A549 (cell line): ENCODE measurements around the gene FAM118B. TPM values are rescaled to one million over a fixed set of nuclear protein-coding genes. Genes with fewer than 3 reads are reported as not detected.

Experiments
- ATAC-seq, 2 experiments: fragments of 200-7000 bp in 1 of 2; fragments of >200 bp in 1 of 2; cut with Nextera tagmentation in 1 of 2; cut with Tn5 transposase in 1 of 2; 3 replicates each; pipeline versions ENCODE4 v1.8.0 to v1.9.1; 2018 to 2020; ENCODE audit warnings: mild to moderate bottlenecking in 1 of 2, moderate library complexity in 1 of 2
- CTCF ChIA-PET: fragments of 300-600 bp; sonication (Branson Sonifier 250); formaldehyde crosslinking; extraction: SDS; loops from one replicate; lab custom pipeline; 2021; ENCODE audit warnings: antibody characterized with exemption, inconsistent platforms; lab: Yijun Ruan, JAX
- POLR2A ChIA-PET: fragments of 350-600 bp; formaldehyde crosslinking; extraction: SDS; loops from one replicate; lab custom pipeline; 2021; ENCODE audit warnings: antibody characterized with exemption, inconsistent platforms; lab: Yijun Ruan, JAX
- DNase-seq, 2 experiments: peaks; one replicate each; pipeline versions ENCODE4 v3.0.0 to v3.0.0-alpha.2; 2011 to 2016; ENCODE audit warnings: low read depth in 1 of 2, low spot score in 1 of 2
- FAIRE-seq: peaks from 2 replicates; lab custom pipeline; 2011; peaks lifted over from hg19 to GRCh38; lab: Jason Lieb, UNC
- H3K27ac ChIP-seq, 2 experiments: fragments of >200 bp; sonication (Bioruptor Twin); formaldehyde crosslinking; 3 replicates each; pipeline ENCODE4 v1.5.1; 2016 to 2017
- H3K4me1 ChIP-seq: fragments of >200 bp; sonication (Bioruptor Twin); formaldehyde crosslinking; 3 replicates; pipeline ENCODE4 v1.6.1; 2016
- H3K4me2 ChIP-seq: fragments of >200 bp; sonication (Bioruptor Twin); formaldehyde crosslinking; 3 replicates; pipeline ENCODE4 v1.6.1; 2016
- H3K4me3 ChIP-seq: fragments of >200 bp; sonication (Bioruptor Twin); formaldehyde crosslinking; 3 replicates; pipeline ENCODE4 v1.5.1; 2016
- H3K9me3 ChIP-seq: fragments of >200 bp; sonication (Bioruptor Twin); formaldehyde crosslinking; 3 replicates; pipeline ENCODE4 v1.6.1; 2016
- CHD2 ChIP-seq: fragments of 150-350 bp; IDR thresholded peaks from 2 replicates; pipeline ENCODE4 v1.6.1; 2014; ENCODE audit warnings: low read length; ENCODE audit not compliant: partially characterized antibody
- CTCF ChIP-seq: fragments of >200 bp; sonication (Bioruptor Twin); formaldehyde crosslinking; IDR thresholded peaks from 3 replicates; pipeline ENCODE4 v1.5.1; 2016
- E2F6 ChIP-seq: IDR thresholded peaks from 2 replicates; pipeline ENCODE4 v1.6.1; 2012; ENCODE audit warnings: low read depth, borderline replicate concordance
- FOSB ChIP-seq: fragments of 250-450 bp; sonication (Bioruptor Pico); IDR thresholded peaks from 2 replicates; pipeline ENCODE4 v1.5.0; 2020; ENCODE audit warnings: mild to moderate bottlenecking, moderate library complexity
- FOXS1 ChIP-seq: fragments of 250-450 bp; sonication (Bioruptor Pico); IDR thresholded peaks from 2 replicates; pipeline ENCODE4 v1.5.0; 2020; ENCODE audit warnings: mild to moderate bottlenecking, moderate library complexity
- HDAC2 ChIP-seq: fragments of 200-600 bp; sonication (generic); IDR thresholded peaks from 2 replicates; pipeline ENCODE4 v1.6.1; 2016
- HEYL ChIP-seq: fragments of 250-450 bp; sonication (Bioruptor Pico); IDR thresholded peaks from 2 replicates; pipeline ENCODE4 v1.8.0; 2021; ENCODE audit warnings: mild to moderate bottlenecking, moderate library complexity
- HMGXB4 ChIP-seq: fragments of 250-450 bp; sonication (Bioruptor Pico); IDR thresholded peaks from 2 replicates; pipeline ENCODE4 v1.5.0; 2021; ENCODE audit warnings: mild to moderate bottlenecking, moderate library complexity, borderline replicate concordance
- HOXA7 ChIP-seq: fragments of 250-450 bp; sonication (Bioruptor Pico); IDR thresholded peaks from 2 replicates; pipeline ENCODE4 v1.5.0; 2020; ENCODE audit warnings: mild to moderate bottlenecking, moderate library complexity
- HOXB5 ChIP-seq: fragments of 250-450 bp; sonication (Bioruptor Pico); IDR thresholded peaks from 2 replicates; pipeline ENCODE4 v1.5.0; 2020; ENCODE audit warnings: mild to moderate bottlenecking, moderate library complexity
- JUNB ChIP-seq: fragments of >200 bp; sonication (Bioruptor Twin); formaldehyde crosslinking; IDR thresholded peaks from 2 replicates; pipeline ENCODE4 v1.6.1; 2016
- KDM5A ChIP-seq: fragments of 200-600 bp; sonication (generic); IDR thresholded peaks from 2 replicates; pipeline ENCODE4 v1.6.1; 2016; ENCODE audit warnings: antibody characterized with exemption, mild to moderate bottlenecking
- MAFK ChIP-seq: fragments of 450-650 bp; IDR thresholded peaks from 2 replicates; pipeline ENCODE4 v1.6.1; 2014; ENCODE audit not compliant: partially characterized antibody
- NFE2L2 ChIP-seq: fragments of 150-350 bp; conservative IDR thresholded peaks from 2 replicates; pipeline ENCODE4 v1.6.1; 2014; ENCODE audit warnings: low read length
- POLR2AphosphoS2 ChIP-seq: conservative IDR thresholded peaks from 2 replicates; pipeline ENCODE4 v1.6.1; 2012; ENCODE audit warnings: low read length, improper control_type of control experiment, inconsistent platforms
- RAD21 ChIP-seq, 2 experiments: fragments of >200 bp in 1 of 2; sonication (Bioruptor Twin) in 1 of 2; formaldehyde crosslinking in 1 of 2; IDR thresholded peaks in 1 of 2; conservative IDR thresholded peaks in 1 of 2; 2 replicates in 1 of 2; 3 replicates in 1 of 2; pipeline ENCODE4 v1.6.1; 2012 to 2018; ENCODE audit warnings: inconsistent platforms in 1 of 2
- RARB ChIP-seq: fragments of 250-450 bp; sonication (Bioruptor Pico); IDR thresholded peaks from 2 replicates; pipeline ENCODE4 v1.8.0; 2021; ENCODE audit warnings: mild to moderate bottlenecking, moderate library complexity
- RCOR1 ChIP-seq: fragments of 150-350 bp; IDR thresholded peaks from 2 replicates; pipeline ENCODE4 v1.6.1; 2014; ENCODE audit warnings: antibody characterized with exemption, low read length, low read depth
- TP53 ChIP-seq: fragments of 250-450 bp; sonication (Bioruptor Pico); IDR thresholded peaks from 2 replicates; pipeline ENCODE4 v1.5.0; 2021; ENCODE audit warnings: mild to moderate bottlenecking, moderate library complexity
- USF2 ChIP-seq: fragments of 450-650 bp; IDR thresholded peaks from 2 replicates; pipeline ENCODE4 v1.6.1; 2014; ENCODE audit warnings: antibody characterized with exemption
- ZNF302 ChIP-seq: fragments of 250-450 bp; sonication (Bioruptor Pico); IDR thresholded peaks from 2 replicates; pipeline ENCODE4 v1.9.0; 2021; ENCODE audit warnings: inconsistent platforms, mild to moderate bottlenecking, moderate library complexity
- WGBS: methylation state at CpG from one replicate; pipeline ENCODE4 v1.1.6; 2017; ENCODE audit errors: missing lambda C conversion rate; 5-methylcytosine and 5-hydroxymethylcytosine counted together
- polyA plus RNA-seq, 4 experiments: library from polyadenylated mRNA; depleted of rRNA in 3 of 4; stranded (reverse); fragments of >200 nt; fragmentation: RNase III in 1 of 4; extraction: RNeasy Plus Mini Kit Qiagen cat#74134 plus additional on column Dnase treatment in 1 of 4; gene quantifications; 2 replicates in 3 of 4; 3 replicates in 1 of 4; pipeline ENCODE4 v1.2.3, GENCODE V29; 2011 to 2017
- TF ChIP-seq, protein P1 (sequence below): IDR thresholded peaks from 2 replicates; pipeline ENCODE4 v1.6.1; 2012
- TF ChIP-seq, protein P2 (sequence below): fragments of >200 bp; sonication (Bioruptor Twin); formaldehyde crosslinking; IDR thresholded peaks from 2 replicates; pipeline ENCODE4 v1.6.1; 2016
- TF ChIP-seq, protein P3 (sequence below): IDR thresholded peaks from 2 replicates; pipeline ENCODE4 v1.6.1; 2012

The FAM118B gene
- polyA plus RNA-seq, 2 of the 4 experiments (the other 2 are of a cell fraction): 14.9 to 23.9 TPM

GRCh38 chr11:126174816-126175215 is 36.8 kb upstream of the FAM118B start (continued):
- TF ChIP-seq JUNB (no peak), POLR2AphosphoS2 (no peak), CHD2 (no peak), FOXS1 (CRISPR knock-in tag) (no peak), HMGXB4 (CRISPR knock-in tag) (no peak), RCOR1 (no peak), HEYL (no peak)
- TF ChIP-seq, protein P1, sequence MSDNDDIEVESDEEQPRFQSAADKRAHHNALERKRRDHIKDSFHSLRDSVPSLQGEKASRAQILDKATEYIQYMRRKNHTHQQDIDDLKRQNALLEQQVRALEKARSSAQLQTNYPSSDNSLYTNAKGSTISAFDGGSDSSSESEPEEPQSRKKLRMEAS: no peak
- TF ChIP-seq, protein P2, sequence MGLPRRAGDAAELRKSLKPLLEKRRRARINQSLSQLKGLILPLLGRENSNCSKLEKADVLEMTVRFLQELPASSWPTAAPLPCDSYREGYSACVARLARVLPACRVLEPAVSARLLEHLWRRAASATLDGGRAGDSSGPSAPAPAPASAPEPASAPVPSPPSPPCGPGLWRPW: no peak

DNA sequence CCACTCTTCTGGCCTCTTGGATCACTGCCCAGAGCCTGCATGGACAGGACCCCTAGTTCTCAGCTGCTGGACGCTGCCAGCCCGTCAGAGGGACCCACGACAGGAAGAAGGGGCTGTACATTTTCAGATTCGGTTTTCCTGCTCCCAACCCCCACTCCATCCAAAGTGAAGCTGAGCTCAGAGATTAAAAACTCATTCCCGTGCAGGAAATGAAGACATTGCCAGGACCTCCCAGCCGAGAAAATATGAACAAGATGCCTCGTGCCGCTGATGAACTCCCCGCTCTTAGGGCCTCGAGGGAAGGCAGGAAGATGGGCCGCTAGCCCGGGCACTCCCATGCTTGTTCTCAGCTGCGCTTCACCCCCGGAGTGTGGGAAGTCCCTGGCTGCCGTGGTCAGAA is 36.2 kb upstream of the FAM118B start:
- 85% methylated on average over 15 of the region's 15 CpGs for WGBS
- ChIA-PET POLR2A (no interaction called here), CTCF (interaction anchor here (2.1 kb wide), 1 partner anchor 233 kb away, joined by 6 read pairs; no protein-coding TSS in a partner anchor)
- H3K4me1 ChIP-seq: no peaks in the 10 kb centered on the region
- FAIRE-seq: no peak
- H3K4me3 ChIP-seq: no peak overlapping the region
- TF ChIP-seq E2F6 (no peak), HMGXB4 (CRISPR knock-in tag) (no peak), KDM5A (no peak), JUNB (no peak), CTCF (no peak), RARB (CRISPR knock-in tag) (no peak), USF2 (no peak), MAFK (no peak), FOSB (no peak), HDAC2 (no peak), ZNF302 (CRISPR knock-in tag) (no peak), HOXB5 (no peak), NFE2L2 (no peak), RAD21 (conservative IDR thresholded peaks at IDR 0.05 in 1 of 2, IDR thresholded peaks at IDR 0.05 in 1 of 2) (no peak), HOXA7 (CRISPR knock-in tag) (no peak), TP53 (CRISPR knock-in tag) (no peak)
- TF ChIP-seq, protein P3, sequence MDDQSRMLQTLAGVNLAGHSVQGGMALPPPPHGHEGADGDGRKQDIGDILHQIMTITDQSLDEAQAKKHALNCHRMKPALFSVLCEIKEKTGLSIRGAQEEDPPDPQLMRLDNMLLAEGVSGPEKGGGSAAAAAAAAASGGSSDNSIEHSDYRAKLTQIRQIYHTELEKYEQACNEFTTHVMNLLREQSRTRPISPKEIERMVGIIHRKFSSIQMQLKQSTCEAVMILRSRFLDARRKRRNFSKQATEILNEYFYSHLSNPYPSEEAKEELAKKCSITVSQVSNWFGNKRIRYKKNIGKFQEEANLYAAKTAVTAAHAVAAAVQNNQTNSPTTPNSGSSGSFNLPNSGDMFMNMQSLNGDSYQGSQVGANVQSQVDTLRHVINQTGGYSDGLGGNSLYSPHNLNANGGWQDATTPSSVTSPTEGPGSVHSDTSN: no peak
- no peak for DNase-seq
- H3K4me2 ChIP-seq: no peak overlapping the region
- ATAC-seq: no peak
- H3K27ac ChIP-seq: no peak overlapping the region
- H3K9me3 ChIP-seq: no peaks in the 10 kb centered on the region
